ENCODE measurements around the gene TMEM134. TPM values are rescaled to one million over a fixed set of nuclear protein-coding genes. Genes with fewer than 3 reads are reported as not detected.

The TMEM134 gene
- total RNA-seq, 1 donor from 2014 or later: 40.8 TPM

DNA sequence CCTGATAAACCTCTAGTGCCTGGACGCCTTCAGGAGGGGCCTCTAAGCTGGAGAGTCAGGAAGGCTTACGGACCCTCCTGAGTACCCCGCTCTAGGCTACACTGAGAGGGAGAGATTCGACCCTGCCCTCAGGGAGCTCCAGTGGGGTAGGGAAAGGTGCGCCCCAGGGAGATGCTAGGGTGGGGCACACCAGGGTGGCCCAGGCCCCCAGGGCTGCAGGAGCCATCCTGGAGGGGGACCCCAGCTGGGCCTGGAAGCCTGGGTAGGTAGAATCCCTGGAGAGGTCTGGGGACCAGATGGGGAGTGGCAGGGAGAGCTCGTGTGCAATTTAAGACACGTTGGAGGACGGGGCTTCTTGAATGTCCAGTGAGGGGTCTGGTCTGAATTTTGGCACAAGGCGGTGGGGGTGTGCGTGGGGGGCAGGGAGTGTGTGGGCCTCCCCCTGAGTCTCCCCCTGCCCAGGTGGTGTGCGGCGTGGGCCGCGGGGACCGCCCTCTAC, 48.9 kb downstream of the TMEM134 start:
- Mint-ChIP-seq H3K4me1 (peaks cover 18% of the 10 kb centered on the region), H3K27ac (ENCODE audit: unreplicated experiment) (no peak overlapping the region), H3K9me3 (no peaks in the 10 kb centered on the region), H3K4me3 (peak overlapping the region; percentile 41), H3K27me3 (ENCODE audit: low read depth) (peaks cover 23% of the 10 kb centered on the region), H3K36me3 (ENCODE audit: low read depth) (no peaks in the 10 kb centered on the region)
- TF ChIP-seq, protein P1, sequence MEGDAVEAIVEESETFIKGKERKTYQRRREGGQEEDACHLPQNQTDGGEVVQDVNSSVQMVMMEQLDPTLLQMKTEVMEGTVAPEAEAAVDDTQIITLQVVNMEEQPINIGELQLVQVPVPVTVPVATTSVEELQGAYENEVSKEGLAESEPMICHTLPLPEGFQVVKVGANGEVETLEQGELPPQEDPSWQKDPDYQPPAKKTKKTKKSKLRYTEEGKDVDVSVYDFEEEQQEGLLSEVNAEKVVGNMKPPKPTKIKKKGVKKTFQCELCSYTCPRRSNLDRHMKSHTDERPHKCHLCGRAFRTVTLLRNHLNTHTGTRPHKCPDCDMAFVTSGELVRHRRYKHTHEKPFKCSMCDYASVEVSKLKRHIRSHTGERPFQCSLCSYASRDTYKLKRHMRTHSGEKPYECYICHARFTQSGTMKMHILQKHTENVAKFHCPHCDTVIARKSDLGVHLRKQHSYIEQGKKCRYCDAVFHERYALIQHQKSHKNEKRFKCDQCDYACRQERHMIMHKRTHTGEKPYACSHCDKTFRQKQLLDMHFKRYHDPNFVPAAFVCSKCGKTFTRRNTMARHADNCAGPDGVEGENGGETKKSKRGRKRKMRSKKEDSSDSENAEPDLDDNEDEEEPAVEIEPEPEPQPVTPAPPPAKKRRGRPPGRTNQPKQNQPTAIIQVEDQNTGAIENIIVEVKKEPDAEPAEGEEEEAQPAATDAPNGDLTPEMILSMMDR (conservative IDR thresholded peaks at IDR 0.05): no peak
- no peak for DNase-seq (ENCODE audit: low read depth, low spot score)

GRCh38 chr11:67419325-67420049, 49.6 kb downstream of the TMEM134 start:
- no peak for DNase-seq (ENCODE audit: low read depth, low spot score)
- Mint-ChIP-seq H3K27me3 (ENCODE audit: low read depth) (peaks cover 30% of the 10 kb centered on the region), H3K36me3 (ENCODE audit: low read depth) (no peaks in the 10 kb centered on the region), H3K27ac (ENCODE audit: unreplicated experiment) (no peak overlapping the region), H3K4me3 (peak overlapping the region; percentile 41), H3K9me3 (no peaks in the 10 kb centered on the region), H3K4me1 (peaks cover 18% of the 10 kb centered on the region)
- TF ChIP-seq, protein P1 (conservative IDR thresholded peaks at IDR 0.05): no peak

GRCh38 chr11:67418476-67419281, 50.4 kb downstream of the TMEM134 start:
- Mint-ChIP-seq H3K9me3 (no peaks in the 10 kb centered on the region), H3K36me3 (ENCODE audit: low read depth) (no peaks in the 10 kb centered on the region), H3K4me1 (peaks cover 18% of the 10 kb centered on the region), H3K27me3 (ENCODE audit: low read depth) (peaks cover 37% of the 10 kb centered on the region), H3K27ac (ENCODE audit: unreplicated experiment) (no peak overlapping the region), H3K4me3 (no peak overlapping the region)
- DNase-seq (ENCODE audit: low read depth, low spot score): no peak
- TF ChIP-seq, protein P1 (conservative IDR thresholded peaks at IDR 0.05): no peak

GRCh38 chr11:67417425-67417824, 51.6 kb downstream of the TMEM134 start:
- no peak overlapping the region for H3K27ac Mint-ChIP-seq (ENCODE audit: unreplicated experiment)
- no peak for DNase-seq (ENCODE audit: low read depth, low spot score)
- H3K36me3 Mint-ChIP-seq (ENCODE audit: low read depth): no peaks in the 10 kb centered on the region
- peaks cover 16% of the 10 kb centered on the region for H3K4me1 Mint-ChIP-seq
- H3K9me3 Mint-ChIP-seq: no peaks in the 10 kb centered on the region
- peaks cover 39% of the 10 kb centered on the region for H3K27me3 Mint-ChIP-seq (ENCODE audit: low read depth)
- TF ChIP-seq, protein P1 (conservative IDR thresholded peaks at IDR 0.05): no peak
- H3K4me3 Mint-ChIP-seq: no peak overlapping the region

DNA sequence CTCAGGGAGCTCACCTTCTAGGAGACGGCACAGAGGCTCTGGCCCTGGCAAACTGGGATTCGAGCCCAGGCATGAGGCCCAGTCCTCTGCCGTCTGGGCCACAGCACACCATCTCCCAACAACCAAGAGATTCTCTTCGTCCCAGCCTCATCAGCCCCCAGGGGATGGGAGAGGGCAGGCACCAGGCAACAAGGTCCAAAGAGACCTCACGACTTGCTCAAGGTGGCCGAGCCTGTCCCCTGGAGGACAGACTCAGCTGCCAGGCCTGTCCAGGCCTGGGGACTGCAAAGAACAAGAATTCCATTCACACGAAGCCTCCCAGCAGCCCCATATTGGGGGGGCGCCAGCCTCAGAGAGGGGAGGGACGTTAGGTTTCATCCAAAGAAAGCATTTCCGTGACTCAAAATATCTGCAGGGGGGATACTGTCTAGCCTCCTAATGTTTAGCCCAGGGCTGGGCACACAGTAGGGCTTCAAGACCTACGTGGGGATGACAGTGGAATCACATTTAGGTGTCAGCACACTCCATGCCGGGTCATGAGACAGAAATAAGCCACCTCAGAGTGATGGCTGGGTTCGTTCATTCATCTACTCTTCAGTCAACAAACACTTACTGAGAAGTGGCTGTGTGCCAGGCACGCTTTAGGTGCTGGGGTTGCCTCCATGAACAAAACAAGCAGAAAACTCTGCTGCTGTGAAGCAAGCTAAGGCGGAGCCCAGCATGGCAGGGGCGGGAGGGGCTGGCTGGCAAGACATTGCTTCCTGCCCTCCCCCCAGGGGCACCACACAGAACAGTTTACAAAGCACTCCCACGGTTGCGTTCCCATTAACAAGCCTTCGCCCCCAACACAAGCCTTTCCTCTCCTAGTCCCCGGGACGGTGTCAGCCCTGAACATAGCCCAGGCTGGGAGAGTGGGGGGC, 52.4 kb downstream of the TMEM134 start:
- H3K4me3 Mint-ChIP-seq: peak overlapping the region; percentile 57

More for the DNA sequence above, 52.4 kb downstream of the TMEM134 start:
- DNase-seq (ENCODE audit: low read depth, low spot score): no peak
- Mint-ChIP-seq H3K27me3 (ENCODE audit: low read depth) (peaks cover 41% of the 10 kb centered on the region), H3K4me1 (peaks cover 16% of the 10 kb centered on the region), H3K36me3 (ENCODE audit: low read depth) (no peaks in the 10 kb centered on the region), H3K9me3 (no peaks in the 10 kb centered on the region), H3K27ac (ENCODE audit: unreplicated experiment) (no peak overlapping the region)
- TF ChIP-seq, protein P1 (conservative IDR thresholded peaks at IDR 0.05): no peak

Measured in neural crest cell (in vitro differentiated cells).